Right ventricle myocardium superior (tissue), 1 donor: ENCODE data around the gene EHBP1L1. TPM values are rescaled to one million over a fixed set of nuclear protein-coding genes. Genes with fewer than 3 reads are reported as not detected.

ENCODE experiments used
- ATAC-seq: fragments of 200-7000 bp; cut with Tn5 transposase; one replicate; pipeline ENCODE4 v1.9.1; 2020; ENCODE audit warnings: mild to moderate bottlenecking; ENCODE audit not compliant: poor library complexity
- DNase-seq: peaks from one replicate; pipeline ENCODE4 v3.0.0-alpha.2; 2020
- intact Hi-C: fragments of 100-400 bp; cut with DNase I; formaldehyde crosslinking; loops from one replicate; pipeline ENCODE4 v1.11.2; 2022
- total RNA-seq: library from RNA; stranded (reverse); fragmentation: NEBNext Ultra II Directional; extraction: Animal tissue kit (Norgen Biotek cat#: 25700); gene quantifications from one replicate; pipeline ENCODE4 v1.2.1, GENCODE V29; 2021
- donor health status: DM: no; HTN: yes; CAD: no; lungs with severe emphysema.

The EHBP1L1 gene
- total RNA-seq, 1 donor from 2014 or later, result 44.9 TPM

GRCh38 chr11:65618763-65619162, 42.9 kb downstream of the EHBP1L1 start:
- intact Hi-C loops, result no loop called here
- ATAC-seq (no peak), DNase-seq (no peak)

GRCh38 chr11:65619281-65619928, 43.6 kb downstream of the EHBP1L1 start:
- DNase-seq (no peak), ATAC-seq (no peak)
- intact Hi-C loops, result no loop called here

GRCh38 chr11:65620666-65621065, 44.8 kb downstream of the EHBP1L1 start:
- no peak for ATAC-seq
- no peak for DNase-seq
- intact Hi-C loops, result loop anchor here (10.0 kb wide), 1 partner anchor 194 kb away; no protein-coding TSS in a partner anchor

GRCh38 chr11:65621460-65621859, 45.6 kb downstream of the EHBP1L1 start:
- no peak for DNase-seq
- ATAC-seq, result no peak
- intact Hi-C loops, result loop anchor here (10.0 kb wide), 1 partner anchor 193 kb away; no protein-coding TSS in a partner anchor

- DNase-seq (no peak), ATAC-seq (no peak)
- intact Hi-C loops, result loop anchor here (10.0 kb wide), 1 partner anchor 193 kb away; no protein-coding TSS in a partner anchor
Measured at GRCh38 chr11:65622011-65622410, 46.2 kb downstream of the EHBP1L1 start.

- DNase-seq (no peak), ATAC-seq (no peak)
- intact Hi-C loops, result loop anchor here (10.0 kb wide), 1 partner anchor 192 kb away; no protein-coding TSS in a partner anchor
Measured at GRCh38 chr11:65623177-65623576, 47.3 kb downstream of the EHBP1L1 start.

GRCh38 chr11:65623852-65624616, 48.2 kb downstream of the EHBP1L1 start:
- DNase-seq (no peak), ATAC-seq (no peak)
- intact Hi-C loops, result loop anchor here (10.0 kb wide), 1 partner anchor 191 kb away; no protein-coding TSS in a partner anchor

GRCh38 chr11:65624931-65625627, 49.2 kb downstream of the EHBP1L1 start:
- intact Hi-C loops, result loop anchor here (10.0 kb wide), 1 partner anchor 190 kb away; no protein-coding TSS in a partner anchor
- DNase-seq, result no peak
- ATAC-seq, result no peak

- intact Hi-C loops, result loop anchor here (10.0 kb wide), 1 partner anchor 189 kb away; no protein-coding TSS in a partner anchor
- DNase-seq (peak; percentile 83), ATAC-seq (peak; percentile 85)
Measured at GRCh38 chr11:65625628-65626342, 49.9 kb downstream of the EHBP1L1 start.

GRCh38 chr11:65627202-65627601, 51.3 kb downstream of the EHBP1L1 start:
- no peak for DNase-seq
- ATAC-seq, result no peak
- intact Hi-C loops, result loop anchor here (10.0 kb wide), 1 partner anchor 188 kb away; no protein-coding TSS in a partner anchor

GRCh38 chr11:65629579-65629978, 53.7 kb downstream of the EHBP1L1 start:
- DNase-seq, result no peak
- no peak for ATAC-seq
- intact Hi-C loops, result loop anchor here (10.0 kb wide), 1 partner anchor 185 kb away; no protein-coding TSS in a partner anchor

GRCh38 chr11:65630215-65630614, 54.4 kb downstream of the EHBP1L1 start:
- DNase-seq (peak; percentile 73), ATAC-seq (peak; percentile 60)
- intact Hi-C loops, result loop anchor here (10.0 kb wide), 1 partner anchor 75 kb away; no protein-coding TSS in a partner anchor

- ATAC-seq (no peak), DNase-seq (no peak)
- intact Hi-C loops, result loop anchor here (10.0 kb wide), 1 partner anchor 71 kb away; no protein-coding TSS in a partner anchor
Measured at GRCh38 chr11:65633390-65634108, 57.7 kb downstream of the EHBP1L1 start.

GRCh38 chr11:65634109-65634436, 58.2 kb downstream of the EHBP1L1 start:
- no peak for DNase-seq
- ATAC-seq, result no peak
- intact Hi-C loops, result loop anchor here (10.0 kb wide), 1 partner anchor 71 kb away; no protein-coding TSS in a partner anchor

GRCh38 chr11:65634440-65634839, 58.6 kb downstream of the EHBP1L1 start:
- ATAC-seq (no peak), DNase-seq (no peak)
- intact Hi-C loops, result loop anchor here (10.0 kb wide), 1 partner anchor 70 kb away; no protein-coding TSS in a partner anchor

GRCh38 chr11:65634905-65635731, 59.3 kb downstream of the EHBP1L1 start:
- DNase-seq, result no peak
- ATAC-seq, result no peak
- intact Hi-C loops, result loop anchor here (10.0 kb wide), 1 partner anchor 70 kb away; no protein-coding TSS in a partner anchor
